Measurements from ENCODE around the gene MAP6.

MAP6 gene

DNA sequence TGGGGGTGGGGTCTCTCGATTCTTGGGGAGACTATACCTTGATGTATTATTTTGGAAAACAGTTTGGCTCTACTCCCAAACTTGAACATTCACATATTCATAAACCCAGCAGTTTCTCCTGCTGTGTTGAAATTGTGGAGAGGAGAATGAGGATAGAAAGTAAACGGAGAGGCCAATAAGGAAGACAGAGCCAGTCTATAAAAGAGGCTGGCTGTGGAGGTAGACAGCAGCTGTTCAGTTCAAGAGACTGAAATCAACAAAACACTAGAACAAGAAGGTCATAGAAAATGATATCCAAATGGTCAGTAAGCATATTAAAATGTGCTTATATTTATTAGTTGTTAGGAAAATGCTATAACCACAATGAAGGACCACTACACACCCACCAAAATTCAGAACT, 46.9 kb upstream of the MAP6 start:
- H2AFZ ChIP-seq (ENCODE audit: low read length) = no peak overlapping the region
- H4K20me1 ChIP-seq (ENCODE audit: insufficient read depth, low read length) = no peaks in the 10 kb centered on the region
- no peaks in the 10 kb centered on the region for H3K79me2 ChIP-seq (ENCODE audit: insufficient read depth, low read length)
- H3K27ac ChIP-seq (ENCODE audit: low read depth, low read length, poor library complexity, severe bottlenecking) = no peak overlapping the region
- H3K9ac ChIP-seq (ENCODE audit: low read length) = no peak overlapping the region
- no peaks in the 10 kb centered on the region for H3K36me3 ChIP-seq (ENCODE audit: insufficient read depth, low read length)
- no peaks in the 10 kb centered on the region for H3K9me3 ChIP-seq (ENCODE audit: low read length)
- TF ChIP-seq, protein P1, sequence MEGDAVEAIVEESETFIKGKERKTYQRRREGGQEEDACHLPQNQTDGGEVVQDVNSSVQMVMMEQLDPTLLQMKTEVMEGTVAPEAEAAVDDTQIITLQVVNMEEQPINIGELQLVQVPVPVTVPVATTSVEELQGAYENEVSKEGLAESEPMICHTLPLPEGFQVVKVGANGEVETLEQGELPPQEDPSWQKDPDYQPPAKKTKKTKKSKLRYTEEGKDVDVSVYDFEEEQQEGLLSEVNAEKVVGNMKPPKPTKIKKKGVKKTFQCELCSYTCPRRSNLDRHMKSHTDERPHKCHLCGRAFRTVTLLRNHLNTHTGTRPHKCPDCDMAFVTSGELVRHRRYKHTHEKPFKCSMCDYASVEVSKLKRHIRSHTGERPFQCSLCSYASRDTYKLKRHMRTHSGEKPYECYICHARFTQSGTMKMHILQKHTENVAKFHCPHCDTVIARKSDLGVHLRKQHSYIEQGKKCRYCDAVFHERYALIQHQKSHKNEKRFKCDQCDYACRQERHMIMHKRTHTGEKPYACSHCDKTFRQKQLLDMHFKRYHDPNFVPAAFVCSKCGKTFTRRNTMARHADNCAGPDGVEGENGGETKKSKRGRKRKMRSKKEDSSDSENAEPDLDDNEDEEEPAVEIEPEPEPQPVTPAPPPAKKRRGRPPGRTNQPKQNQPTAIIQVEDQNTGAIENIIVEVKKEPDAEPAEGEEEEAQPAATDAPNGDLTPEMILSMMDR (IDR thresholded peaks at IDR 0.05; ENCODE audit: low read length) = no peak
- no peak for TF ChIP-seq EZH2 (IDR thresholded peaks at IDR 0.05; ENCODE audit: borderline replicate concordance, low read length)
- no peaks in the 10 kb centered on the region for H3F3A ChIP-seq (ENCODE audit: insufficient read depth, low read length)
- H3K4me2 ChIP-seq (ENCODE audit: low read length) = no peak overlapping the region
- no peaks in the 10 kb centered on the region for H3K4me1 ChIP-seq (ENCODE audit: insufficient read depth, low read length, severe bottlenecking)
- no peaks in the 10 kb centered on the region for H3K9me2 ChIP-seq (ENCODE audit: low read depth, low read length)
- no peak overlapping the region for H3K4me3 ChIP-seq (ENCODE audit: low read depth, low read length, poor library complexity, severe bottlenecking)
- H3K27me3 ChIP-seq (ENCODE audit: insufficient read depth, low read length) = no peaks in the 10 kb centered on the region

DNA sequence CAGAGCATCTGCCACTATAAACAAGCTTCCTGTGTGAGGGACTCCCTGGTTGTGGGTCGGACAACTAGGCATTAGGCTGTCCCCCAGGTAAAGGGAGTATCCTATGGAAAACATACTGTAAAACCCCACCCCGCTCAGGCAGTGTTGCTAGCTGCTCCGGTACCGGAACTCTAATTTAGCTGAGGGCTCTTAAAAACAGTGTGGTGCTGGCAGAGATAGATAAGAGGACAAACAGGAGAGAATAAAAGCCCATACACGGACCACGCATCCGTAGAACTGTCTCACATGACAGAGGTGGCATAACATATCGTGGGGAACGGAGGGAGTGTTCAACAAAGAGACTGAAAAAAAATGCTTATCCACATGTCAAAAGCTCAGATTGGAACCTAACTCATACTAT, 45.4 kb upstream of the MAP6 start:
- Histone ChIP-seq H4K20me1 (ENCODE audit: insufficient read depth, low read length) (no peaks in the 10 kb centered on the region), H3K4me3 (ENCODE audit: low read depth, low read length, poor library complexity, severe bottlenecking) (no peak overlapping the region), H3K4me1 (ENCODE audit: insufficient read depth, low read length, severe bottlenecking) (no peaks in the 10 kb centered on the region), H2AFZ (ENCODE audit: low read length) (no peak overlapping the region), H3F3A (ENCODE audit: insufficient read depth, low read length) (no peaks in the 10 kb centered on the region), H3K27me3 (ENCODE audit: insufficient read depth, low read length) (no peaks in the 10 kb centered on the region), H3K9ac (ENCODE audit: low read length) (no peak overlapping the region), H3K9me3 (ENCODE audit: low read length) (no peaks in the 10 kb centered on the region), H3K9me2 (ENCODE audit: low read depth, low read length) (no peaks in the 10 kb centered on the region), H3K27ac (ENCODE audit: low read depth, low read length, poor library complexity, severe bottlenecking) (no peak overlapping the region), H3K79me2 (ENCODE audit: insufficient read depth, low read length) (no peaks in the 10 kb centered on the region), H3K36me3 (ENCODE audit: insufficient read depth, low read length) (no peaks in the 10 kb centered on the region), H3K4me2 (ENCODE audit: low read length) (no peak overlapping the region)
- no peak for TF ChIP-seq EZH2 (IDR thresholded peaks at IDR 0.05; ENCODE audit: borderline replicate concordance, low read length)
- TF ChIP-seq, protein P1 (IDR thresholded peaks at IDR 0.05; ENCODE audit: low read length) = no peak

DNA sequence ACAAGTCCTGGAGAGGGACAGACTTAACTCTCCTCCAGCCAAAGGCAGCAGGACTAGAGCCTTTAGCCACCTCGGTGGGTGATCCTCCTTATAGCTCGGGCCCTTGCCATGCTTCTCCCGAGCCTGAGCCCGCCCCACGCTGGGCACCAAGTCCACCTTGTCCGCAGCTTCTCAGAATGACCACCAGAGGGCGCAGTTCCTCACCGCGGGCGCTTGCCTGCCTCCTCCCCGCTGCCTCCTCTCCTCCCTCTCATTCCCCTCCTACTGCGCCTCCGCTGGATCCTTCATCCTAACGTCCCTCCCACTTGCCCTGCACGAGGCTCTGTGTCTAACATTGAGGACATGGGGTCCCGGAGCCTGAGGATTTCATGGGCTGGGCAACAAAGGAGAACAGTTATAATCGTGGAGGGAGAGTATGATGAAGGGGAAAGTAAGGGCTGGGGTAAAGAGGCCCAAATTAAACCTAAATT, 37.5 kb upstream of the MAP6 start:
- Histone ChIP-seq H3K9ac (ENCODE audit: low read length) (no peak overlapping the region), H3K27ac (ENCODE audit: low read depth, low read length, poor library complexity, severe bottlenecking) (no peak overlapping the region), H3K4me1 (ENCODE audit: insufficient read depth, low read length, severe bottlenecking) (no peaks in the 10 kb centered on the region), H3K9me3 (ENCODE audit: low read length) (0 out of 2 replicates have a peak, but pooled peaks cover 3% of the 10 kb centered on the region), H3K79me2 (ENCODE audit: insufficient read depth, low read length) (no peaks in the 10 kb centered on the region), H4K20me1 (ENCODE audit: insufficient read depth, low read length) (no peaks in the 10 kb centered on the region), H3F3A (ENCODE audit: insufficient read depth, low read length) (no peaks in the 10 kb centered on the region), H3K4me3 (ENCODE audit: low read depth, low read length, poor library complexity, severe bottlenecking) (no peak overlapping the region), H3K36me3 (ENCODE audit: insufficient read depth, low read length) (no peaks in the 10 kb centered on the region; the same call in 1 of the 2 replicates), H3K4me2 (ENCODE audit: low read length) (peak overlapping the region; percentile 37; the same call in 1 of the 2 replicates), H3K9me2 (ENCODE audit: low read depth, low read length) (no peaks in the 10 kb centered on the region), H3K27me3 (ENCODE audit: insufficient read depth, low read length) (no peaks in the 10 kb centered on the region), H2AFZ (ENCODE audit: low read length) (no peak overlapping the region)
- TF ChIP-seq, protein P1 (IDR thresholded peaks at IDR 0.05; ENCODE audit: low read length) = peak; percentile 83
- TF ChIP-seq EZH2 (IDR thresholded peaks at IDR 0.05; ENCODE audit: borderline replicate concordance, low read length) = no peak

Data from OCI-LY1 (cell line).